Measurements from ENCODE around the gene DDC.
A peak's percentile ranks its signal among the peaks of the same experiment; 100 is the strongest.

Gene DDC, protein sequence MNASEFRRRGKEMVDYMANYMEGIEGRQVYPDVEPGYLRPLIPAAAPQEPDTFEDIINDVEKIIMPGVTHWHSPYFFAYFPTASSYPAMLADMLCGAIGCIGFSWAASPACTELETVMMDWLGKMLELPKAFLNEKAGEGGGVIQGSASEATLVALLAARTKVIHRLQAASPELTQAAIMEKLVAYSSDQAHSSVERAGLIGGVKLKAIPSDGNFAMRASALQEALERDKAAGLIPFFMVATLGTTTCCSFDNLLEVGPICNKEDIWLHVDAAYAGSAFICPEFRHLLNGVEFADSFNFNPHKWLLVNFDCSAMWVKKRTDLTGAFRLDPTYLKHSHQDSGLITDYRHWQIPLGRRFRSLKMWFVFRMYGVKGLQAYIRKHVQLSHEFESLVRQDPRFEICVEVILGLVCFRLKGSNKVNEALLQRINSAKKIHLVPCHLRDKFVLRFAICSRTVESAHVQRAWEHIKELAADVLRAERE

DNA sequence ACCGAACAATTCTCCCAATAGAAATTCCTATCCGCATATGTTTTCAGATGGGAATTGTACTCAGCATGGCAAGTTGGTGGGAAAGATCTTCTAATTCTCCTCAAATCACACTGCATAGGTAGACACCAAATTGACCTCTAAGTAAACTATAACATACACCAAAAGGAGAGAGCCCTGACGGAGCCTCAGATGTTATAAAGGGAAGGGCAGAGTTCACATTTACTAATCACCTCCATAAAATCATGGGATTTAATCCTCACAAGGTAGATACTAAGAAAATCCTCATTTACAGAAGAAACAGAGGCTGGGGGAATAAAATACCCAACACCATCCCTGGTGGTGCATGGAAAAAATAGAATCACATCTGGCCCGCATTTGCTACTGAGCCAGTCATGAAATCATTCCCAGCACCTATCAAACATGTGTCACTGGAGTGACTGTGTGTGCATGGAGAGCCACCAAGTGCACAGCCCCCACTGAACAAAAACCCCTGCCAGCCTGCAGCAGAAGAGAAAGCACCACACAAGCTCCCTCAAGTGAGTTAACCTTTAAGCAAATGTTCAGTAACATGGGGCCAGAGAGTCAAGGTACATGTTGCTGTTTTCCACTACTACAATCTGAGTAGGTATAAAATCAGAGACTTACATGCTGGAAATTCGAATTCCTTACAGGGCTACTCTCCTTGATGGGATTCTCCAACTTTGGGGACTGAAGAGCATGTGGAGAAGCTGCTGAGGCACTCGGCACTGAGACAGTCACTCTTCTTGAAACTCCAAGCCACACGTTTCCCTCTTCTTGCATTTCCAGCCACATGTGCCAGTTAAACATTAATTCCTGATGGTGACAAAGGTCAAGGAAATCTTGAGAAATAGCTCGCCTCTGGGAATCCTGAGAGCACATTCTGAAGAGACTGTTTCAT is at the start of gene DDC:
Gene DDC, minus strand, starts transcription at position 766 of the 919 bp plus-strand sequence. CDS start 21,320 bp downstream, outside the sequence.
- DNase-seq (ENCODE audit: extremely low spot score), result peak; percentile 2
- TF ChIP-seq, protein P1, sequence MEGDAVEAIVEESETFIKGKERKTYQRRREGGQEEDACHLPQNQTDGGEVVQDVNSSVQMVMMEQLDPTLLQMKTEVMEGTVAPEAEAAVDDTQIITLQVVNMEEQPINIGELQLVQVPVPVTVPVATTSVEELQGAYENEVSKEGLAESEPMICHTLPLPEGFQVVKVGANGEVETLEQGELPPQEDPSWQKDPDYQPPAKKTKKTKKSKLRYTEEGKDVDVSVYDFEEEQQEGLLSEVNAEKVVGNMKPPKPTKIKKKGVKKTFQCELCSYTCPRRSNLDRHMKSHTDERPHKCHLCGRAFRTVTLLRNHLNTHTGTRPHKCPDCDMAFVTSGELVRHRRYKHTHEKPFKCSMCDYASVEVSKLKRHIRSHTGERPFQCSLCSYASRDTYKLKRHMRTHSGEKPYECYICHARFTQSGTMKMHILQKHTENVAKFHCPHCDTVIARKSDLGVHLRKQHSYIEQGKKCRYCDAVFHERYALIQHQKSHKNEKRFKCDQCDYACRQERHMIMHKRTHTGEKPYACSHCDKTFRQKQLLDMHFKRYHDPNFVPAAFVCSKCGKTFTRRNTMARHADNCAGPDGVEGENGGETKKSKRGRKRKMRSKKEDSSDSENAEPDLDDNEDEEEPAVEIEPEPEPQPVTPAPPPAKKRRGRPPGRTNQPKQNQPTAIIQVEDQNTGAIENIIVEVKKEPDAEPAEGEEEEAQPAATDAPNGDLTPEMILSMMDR (IDR thresholded peaks at IDR 0.05; ENCODE audit: control extremely low read depth, extremely low read depth, low read depth, missing control alignments), result no peak
- CTCF ChIA-PET, result no interaction called here
- POLR2A ChIA-PET, result no interaction called here

DNA sequence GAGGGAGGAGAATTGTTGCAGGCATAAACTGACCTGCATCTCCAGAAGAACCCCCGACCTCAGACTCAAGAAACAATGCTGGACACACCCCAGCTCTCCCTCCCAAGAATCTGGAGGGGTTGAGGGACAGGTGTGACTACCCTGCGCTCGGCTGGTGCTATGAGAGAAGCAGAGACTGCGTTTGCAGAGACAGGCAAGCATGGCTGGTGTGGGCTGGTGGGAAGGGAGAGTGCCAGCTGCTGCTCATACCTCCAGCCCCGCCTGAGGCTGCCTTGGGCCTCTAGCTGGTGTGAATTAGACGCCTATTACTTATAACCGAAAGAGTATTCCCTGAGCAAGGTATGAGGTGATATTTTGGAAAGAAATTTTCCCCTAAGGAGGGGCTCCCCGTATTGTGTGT is 48.3 kb upstream of the DDC start:
- ChIA-PET POLR2A (no interaction called here), CTCF (interaction anchor here (3.5 kb wide), 1 partner anchor 20 kb away, joined by 22 read pairs; no protein-coding TSS in a partner anchor)
- no peak for DNase-seq (ENCODE audit: extremely low spot score)
- TF ChIP-seq, protein P1 (IDR thresholded peaks at IDR 0.05; ENCODE audit: control extremely low read depth, extremely low read depth, low read depth, missing control alignments), result no peak

GRCh38 chr7:50612704-50613103 is 47.5 kb upstream of the DDC start:
- ChIA-PET CTCF (interaction anchor here (0.8 to 1.7 kb wide), 2 partner anchors 529 to 548 kb away, joined by 3 to 4 read pairs; no protein-coding TSS in a partner anchor), POLR2A (no interaction called here)
- DNase-seq (ENCODE audit: extremely low spot score), result no peak
- TF ChIP-seq, protein P1 (IDR thresholded peaks at IDR 0.05; ENCODE audit: control extremely low read depth, extremely low read depth, low read depth, missing control alignments), result no peak

DNA sequence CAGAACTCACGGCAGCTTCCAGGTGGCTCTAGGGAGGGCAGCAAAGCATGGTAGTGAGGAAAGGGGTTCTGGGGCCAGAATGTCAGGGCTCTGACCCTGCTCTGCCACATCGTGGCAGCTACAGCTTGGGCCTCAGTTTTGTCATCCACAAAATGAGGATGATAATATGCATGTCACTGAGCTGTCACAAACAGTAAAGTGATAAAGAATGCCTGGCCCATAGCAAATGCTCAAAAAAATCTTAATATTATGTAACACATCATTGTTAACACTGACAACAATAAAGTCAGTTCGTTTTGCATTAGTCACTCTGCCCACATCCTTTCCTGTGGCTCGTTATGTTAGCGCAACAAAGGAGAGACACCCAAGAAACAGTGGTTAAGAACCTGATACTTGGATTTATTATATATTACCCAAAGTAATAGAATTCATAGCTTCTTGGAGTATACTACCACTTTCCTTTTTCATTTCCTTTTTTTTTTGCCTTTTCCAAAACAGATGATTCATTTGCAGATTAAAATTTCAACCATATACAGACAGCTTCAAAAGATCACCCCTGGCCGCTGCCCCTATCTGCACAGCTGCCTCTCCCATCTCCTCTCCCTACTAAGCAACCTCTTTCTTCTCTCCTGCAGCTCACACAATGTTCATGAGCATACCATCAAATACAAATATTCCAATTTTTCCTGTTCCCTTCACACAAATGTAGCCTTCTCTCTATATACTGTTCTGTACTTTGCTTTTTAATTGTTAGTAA is 45.5 kb upstream of the DDC start:
- DNase-seq (ENCODE audit: extremely low spot score), result no peak
- ChIA-PET POLR2A (no interaction called here), CTCF (interaction anchor here (1.2 to 1.4 kb wide), 2 partner anchors 23 to 552 kb away, joined by 3 read pairs; no protein-coding TSS in a partner anchor)
- TF ChIP-seq, protein P1 (IDR thresholded peaks at IDR 0.05; ENCODE audit: control extremely low read depth, extremely low read depth, low read depth, missing control alignments), result no peak

DNA sequence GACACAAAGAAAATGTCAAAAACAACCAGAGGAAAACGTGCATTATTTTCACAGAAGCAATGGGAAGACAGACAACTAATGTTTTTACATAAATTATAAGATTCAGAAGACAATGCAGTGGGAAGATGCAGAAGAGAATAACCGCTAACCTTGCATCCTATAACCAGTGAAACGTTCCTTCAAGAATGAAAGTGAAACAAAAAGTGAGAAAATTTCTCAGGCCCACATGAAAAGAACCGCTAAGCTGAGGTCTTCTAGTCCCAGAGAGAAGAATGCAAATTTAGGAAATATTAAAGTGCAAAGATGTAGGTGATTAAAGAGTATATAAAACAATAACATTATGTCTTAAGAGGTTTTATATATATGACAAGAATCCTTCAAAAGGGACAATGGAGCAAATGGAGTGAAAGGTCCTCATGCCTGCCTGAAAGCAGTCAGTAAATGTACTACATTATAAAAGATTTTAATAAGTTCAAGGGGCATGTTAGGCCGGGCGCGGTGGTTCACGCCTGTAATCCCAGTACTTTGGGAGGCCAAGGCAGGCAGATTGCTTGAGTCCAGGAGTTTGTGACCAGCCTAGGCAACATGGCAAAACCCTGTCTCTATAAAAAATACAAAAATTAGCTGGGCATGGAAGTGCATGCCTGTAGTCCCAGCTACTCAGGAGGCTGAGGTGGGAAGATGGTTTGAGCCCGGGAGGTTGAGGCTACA is 43.1 kb upstream of the DDC start:
- ChIA-PET POLR2A (no interaction called here), CTCF (interaction anchor here (1.0 to 2.0 kb wide), 2 partner anchors 10 to 25 kb away, joined by 3 to 4 read pairs; no protein-coding TSS in a partner anchor)
- TF ChIP-seq, protein P1 (IDR thresholded peaks at IDR 0.05; ENCODE audit: control extremely low read depth, extremely low read depth, low read depth, missing control alignments), result no peak
- no peak for DNase-seq (ENCODE audit: extremely low spot score)
